Activated T-cell treated with anti-CD3 and anti-CD28 coated beads for 1 hour (primary cell): Measurements from ENCODE around the gene FAM174A.

Source experiments
- DNase-seq: peaks from one replicate; pipeline ENCODE4 v3.0.0-alpha.2; 2020; ENCODE audit warnings: low read depth

Gene FAM174A

DNA sequence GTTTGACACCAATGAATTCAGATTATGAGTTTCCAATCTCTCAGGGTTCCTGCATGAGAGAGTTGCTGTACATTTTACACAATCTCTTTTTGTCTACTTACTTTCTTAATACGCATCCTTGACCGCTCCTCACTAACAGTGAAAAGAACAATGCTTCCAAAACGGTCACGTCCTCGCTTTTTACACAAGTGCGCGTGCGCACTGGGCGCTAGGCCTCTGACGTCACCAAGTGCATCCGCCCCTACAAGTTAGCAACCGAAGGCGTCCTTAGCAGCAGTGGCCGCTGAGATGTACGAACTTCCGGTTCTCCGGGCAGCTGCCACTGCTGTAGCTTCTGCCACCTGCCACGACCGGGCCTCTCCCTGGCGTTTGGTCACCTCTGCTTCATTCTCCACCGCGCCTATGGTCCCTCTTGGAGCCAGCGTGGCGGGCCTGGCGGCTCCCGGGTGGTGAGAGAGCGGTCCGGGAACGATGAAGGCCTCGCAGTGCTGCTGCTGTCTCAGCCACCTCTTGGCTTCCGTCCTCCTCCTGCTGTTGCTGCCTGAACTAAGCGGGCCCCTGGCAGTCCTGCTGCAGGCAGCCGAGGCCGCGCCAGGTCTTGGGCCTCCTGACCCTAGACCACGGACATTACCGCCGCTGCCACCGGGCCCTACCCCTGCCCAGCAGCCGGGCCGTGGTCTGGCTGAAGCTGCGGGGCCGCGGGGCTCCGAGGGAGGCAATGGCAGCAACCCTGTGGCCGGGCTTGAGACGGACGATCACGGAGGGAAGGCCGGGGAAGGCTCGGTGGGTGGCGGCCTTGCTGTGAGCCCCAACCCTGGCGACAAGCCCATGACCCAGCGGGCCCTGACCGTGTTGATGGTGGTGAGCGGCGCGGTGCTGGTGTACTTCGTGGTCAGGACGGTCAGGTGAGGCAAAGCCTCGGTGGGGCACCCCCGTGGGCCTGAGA, at the start of gene FAM174A:
Gene FAM174A, plus strand, starts transcription at position 315 of the 946 bp plus-strand sequence. Its CDS starts 157 bp downstream, at position 472.
- peak; percentile 93 for DNase-seq

DNA sequence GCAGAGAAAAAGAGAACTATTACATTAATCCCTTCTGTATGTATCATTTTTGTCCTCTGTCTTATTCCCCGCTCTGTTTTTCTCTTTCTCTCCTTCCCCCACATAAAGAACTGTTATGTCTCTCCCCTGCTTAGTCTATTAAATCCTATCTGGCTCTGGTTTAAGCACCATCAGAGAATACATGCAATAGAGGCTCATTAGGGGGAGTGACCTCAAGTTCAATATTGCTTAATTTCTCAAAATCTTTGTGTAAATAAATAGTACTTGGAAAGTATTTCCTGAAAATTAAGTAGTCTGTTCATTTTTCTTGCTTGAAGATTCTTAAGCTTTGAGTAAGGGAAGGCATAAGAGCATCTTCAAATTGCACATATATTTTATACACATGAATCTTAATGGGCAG, 41.2 kb upstream of the FAM174A start:
- DNase-seq = no peak

DNA sequence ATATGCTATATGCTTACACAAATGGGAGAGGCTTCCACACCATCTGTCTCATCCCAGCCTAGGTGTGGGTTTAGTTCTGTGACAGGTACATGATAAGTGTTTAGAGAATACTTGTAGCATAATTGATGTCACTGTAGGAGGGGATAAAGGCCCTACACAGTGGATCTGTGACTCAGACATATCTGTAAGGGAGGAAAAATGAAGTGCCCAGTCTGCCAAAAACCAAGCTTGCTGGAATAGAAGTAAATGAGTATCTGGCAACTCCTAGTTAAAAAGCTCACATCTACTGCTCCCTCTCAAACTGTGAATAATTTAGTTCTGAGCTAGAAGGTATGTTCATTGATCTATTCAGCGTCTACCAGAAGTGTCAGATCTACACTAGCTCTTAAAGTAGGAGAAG, 38.9 kb upstream of the FAM174A start:
- DNase-seq = no peak

DNA sequence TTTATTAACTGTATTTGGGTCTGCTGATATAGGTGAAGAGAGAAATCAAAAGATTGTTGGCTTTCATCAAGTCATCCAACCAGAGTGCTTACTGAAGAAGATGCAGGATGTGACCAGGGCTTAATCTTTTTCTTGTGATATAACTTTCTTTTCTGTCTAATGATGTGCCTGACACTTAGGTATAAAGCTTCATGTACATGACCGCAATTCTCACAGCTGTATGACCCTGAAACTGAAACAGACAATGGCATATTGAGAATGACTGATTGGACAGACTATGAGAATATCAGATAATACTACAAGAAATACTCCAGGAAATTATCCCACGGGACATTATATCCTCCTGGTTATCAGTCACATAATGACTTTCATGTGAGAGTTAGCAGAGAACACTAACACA, 32.5 kb upstream of the FAM174A start:
- DNase-seq = no peak

DNA sequence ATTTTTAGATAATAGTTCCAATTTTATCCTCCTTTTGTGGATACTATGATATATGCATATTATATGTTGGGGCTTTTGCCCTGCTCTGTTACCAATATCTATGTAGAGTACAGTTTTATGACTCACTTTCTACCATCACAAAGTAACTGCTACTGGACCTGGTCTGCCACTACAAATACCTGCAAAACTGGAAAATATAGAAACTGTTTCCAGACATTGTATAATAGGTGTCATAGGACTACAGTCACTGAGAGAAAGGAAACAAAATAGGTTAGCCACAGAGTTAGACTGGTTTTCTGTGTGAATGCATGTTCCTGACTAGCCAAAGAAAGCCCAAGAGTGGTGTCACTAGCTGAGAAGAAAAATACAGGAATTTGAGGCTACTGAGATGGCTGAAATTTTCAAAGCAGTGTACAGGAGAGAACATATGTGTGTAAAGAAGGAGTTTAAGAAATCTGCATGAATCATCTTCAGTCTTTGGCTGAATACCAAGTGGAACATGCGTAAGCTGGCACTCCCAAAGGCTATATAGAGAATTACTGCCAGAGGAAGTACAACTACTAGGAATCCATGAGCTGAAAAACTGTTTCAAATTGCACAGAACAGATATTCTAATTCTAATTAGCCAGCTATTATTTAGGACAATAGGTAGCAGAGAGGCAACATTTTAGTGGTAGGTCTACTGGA, 29.0 kb upstream of the FAM174A start:
- DNase-seq = no peak

DNA sequence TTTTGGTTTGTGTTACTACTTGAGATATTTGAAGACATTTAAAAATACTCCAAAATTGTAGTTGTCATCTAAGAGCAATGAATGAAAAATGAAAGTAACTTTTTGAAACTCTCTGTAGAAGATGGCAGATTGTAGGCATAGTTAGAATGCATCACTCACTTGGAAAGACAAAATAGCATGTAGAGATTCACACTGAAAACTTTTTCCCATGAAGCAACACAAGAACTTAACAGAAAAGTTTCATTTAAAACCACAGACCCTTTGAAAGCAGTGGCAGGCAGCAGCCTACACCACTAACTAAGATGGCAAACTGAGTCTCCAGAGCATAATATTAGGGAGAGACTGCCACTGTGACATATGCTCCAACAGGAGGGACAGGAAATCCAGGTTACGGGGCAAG, 18.9 kb upstream of the FAM174A start:
- no peak for DNase-seq

DNA sequence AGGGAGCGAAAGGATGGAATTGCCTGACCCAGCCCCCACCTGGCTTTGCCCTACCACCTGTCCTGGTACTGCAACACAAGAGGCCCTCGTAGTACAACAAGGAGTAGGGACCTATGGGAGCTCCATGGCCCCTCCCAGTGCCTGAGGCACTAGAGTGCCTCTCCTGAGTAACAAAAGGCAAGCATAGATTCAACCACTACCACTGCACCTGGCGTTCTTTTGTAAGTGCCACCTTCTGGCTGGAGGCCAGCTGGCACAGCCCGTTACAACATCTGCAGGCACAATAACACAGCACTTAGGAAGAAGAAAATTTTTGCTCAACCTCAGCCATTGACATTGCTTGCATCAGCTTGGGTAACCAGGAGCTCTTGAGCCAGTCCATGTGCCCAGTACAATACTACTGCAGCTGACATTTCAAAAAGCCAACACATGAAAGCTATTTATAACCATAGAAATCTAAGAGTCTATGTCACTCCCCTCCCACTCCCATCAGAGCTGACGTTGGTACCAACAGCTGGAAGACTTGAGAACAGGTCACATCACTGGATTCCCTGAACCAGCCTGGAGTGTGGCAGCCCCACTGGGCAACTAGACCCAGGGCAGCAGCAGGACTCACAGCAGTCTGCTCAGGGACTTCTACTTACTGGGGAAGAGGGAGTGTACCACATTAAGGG, 17.7 kb upstream of the FAM174A start:
- DNase-seq = no peak

DNA sequence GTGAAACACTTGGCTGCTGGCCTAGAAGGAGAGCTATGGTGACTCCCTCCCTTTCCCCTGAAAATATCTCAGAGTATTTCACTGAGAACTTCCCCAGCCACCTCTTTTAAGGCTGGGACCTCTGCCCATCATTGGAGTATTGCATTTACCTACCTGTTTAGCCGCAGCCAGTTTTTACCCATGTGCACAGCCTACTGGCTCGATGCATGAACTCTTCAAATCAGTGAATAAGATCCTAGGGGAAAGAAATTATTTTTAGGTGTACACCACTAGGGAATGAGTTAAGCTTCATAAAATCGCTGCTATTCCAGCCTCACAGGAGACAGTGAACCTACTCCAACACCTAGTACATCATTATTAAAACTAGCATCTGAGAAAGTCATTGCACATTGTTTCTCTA, 16.8 kb upstream of the FAM174A start:
- DNase-seq = no peak

DNA sequence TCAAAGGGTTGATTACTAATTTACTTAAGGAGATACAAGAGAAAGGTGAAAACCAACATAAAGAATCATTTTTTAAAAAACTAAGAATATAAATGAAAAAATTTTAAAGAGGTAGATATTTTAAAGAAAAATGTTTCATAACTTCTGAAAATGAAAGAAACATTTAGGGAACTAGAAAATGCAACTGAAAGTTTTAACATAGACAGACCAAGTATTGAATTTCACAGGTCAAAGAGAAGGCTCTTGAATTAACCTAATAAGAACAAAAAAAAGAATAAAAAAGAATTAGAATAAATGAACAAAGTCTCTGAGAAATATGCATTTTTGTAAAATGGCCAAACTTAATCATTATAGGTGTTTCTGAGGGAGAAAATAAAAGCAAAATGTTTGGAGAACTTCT, 16.1 kb upstream of the FAM174A start:
- no peak for DNase-seq

DNA sequence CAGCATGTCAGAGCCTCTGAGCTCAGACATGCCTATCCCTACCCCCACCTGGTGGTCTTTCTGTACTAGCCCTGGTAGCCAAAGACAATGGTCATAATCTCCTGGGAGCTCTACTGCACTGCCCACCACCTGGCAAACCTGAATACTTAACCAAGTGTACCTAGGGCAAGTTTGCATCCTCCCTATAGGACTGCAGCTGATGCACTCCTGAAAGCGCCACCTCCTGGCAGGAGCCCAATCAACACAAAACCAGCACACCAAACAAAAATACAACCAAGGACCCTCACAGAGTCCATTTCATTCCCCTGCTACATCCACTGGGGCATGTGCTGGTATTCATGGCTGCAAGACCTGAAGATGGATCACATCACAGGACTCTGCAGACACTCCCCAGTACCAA, 14.8 kb upstream of the FAM174A start:
- DNase-seq = no peak

DNA sequence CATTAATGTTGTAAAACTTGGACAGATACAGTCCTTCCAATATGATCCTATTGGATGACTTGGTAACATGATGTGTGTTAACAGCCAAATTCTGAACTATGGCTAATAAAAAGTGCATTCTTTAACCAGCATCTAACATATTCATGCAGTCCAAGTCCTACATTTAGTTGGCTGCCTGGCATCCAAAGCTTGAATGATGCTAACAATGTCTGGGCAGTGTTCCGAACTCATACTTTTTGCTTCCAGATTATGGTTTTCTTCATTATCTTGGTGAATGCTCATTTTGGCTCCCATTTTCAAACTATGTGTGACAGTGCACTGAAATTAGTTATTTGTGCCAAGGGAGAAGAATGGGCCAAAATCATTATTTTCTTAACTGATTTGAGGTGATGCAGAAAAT, 2.8 kb downstream of the FAM174A start:
- no peak for DNase-seq

DNA sequence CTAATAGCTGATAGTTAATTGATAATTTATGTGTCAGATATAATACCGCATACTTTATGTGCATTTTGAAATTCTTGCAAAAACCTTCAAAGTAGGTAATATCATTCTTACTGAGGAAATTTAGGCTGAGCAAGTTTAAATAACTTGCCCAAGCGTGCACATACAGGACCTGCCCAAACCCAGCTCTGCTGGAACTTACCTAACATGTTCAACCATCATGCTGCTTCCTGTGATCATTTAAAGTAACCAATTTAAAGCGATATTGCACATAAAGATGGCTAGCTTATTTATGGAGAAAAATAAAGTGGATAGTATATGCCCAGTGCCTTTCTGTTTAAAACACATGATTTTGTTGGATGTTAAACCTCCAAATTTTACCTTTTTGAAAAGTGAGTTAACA, 4.3 kb downstream of the FAM174A start:
- DNase-seq = no peak

DNA sequence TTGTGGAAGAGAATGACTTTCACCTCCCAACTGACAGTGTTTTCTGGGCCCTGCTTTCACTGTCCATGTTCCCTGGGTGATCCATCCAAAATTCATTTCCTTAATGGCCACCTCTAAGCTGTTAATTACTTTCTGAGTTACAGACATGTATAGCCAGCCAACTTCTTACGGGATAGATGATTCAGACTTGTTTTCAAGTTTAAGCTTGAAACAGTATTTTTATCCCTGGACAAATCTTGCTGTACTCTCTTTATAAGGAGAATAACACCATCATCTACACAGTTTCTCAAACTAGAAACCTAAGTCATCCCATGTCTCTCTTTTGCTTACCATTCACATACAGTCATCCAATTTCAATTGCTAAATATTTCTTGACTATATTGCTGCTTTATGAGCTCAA, 6.9 kb downstream of the FAM174A start:
- DNase-seq = no peak

DNA sequence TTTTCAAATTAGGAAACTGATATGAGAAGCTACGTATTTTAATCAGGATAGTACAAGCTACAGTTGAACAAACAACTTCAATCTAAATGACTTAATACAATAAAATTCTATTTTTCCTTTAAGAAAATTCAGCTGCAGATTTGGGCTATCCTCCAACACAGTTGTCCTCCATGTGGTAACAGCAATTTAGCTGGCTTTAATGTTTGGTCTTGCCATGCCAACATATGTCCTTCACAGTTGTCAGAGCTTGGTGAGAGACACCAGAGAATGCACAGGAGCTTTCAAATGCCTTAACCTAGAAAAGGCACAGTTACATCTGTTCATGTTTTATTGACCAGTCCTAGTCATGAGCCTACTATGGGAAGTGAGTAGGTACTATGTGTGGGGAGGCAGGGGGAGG, 10.8 kb downstream of the FAM174A start:
- no peak for DNase-seq

DNA sequence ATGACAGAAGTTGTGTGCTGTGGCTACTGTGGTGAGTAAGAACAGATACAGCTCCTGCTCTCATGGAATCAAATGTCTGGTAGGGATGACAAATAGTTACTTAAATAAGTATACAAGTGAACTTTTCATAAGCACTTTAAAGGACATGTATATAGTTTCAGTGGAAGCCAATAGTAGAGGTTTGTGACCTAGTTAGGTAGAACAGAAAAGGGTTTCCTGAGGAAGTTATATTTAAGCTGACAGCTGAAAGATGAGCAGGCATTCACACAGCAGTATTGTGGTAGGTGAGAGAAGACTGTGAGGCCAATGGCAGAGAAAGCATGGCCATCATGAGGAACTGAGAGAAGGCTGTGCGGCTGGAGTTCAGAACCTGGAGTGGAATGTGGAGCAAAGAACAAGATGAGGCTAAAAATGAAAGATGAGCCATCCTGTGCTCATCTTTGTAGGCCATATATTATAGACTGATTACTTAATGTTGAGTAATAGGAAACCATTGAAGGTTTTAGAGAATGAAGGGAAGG, 15.4 kb downstream of the FAM174A start:
- no peak for DNase-seq

DNA sequence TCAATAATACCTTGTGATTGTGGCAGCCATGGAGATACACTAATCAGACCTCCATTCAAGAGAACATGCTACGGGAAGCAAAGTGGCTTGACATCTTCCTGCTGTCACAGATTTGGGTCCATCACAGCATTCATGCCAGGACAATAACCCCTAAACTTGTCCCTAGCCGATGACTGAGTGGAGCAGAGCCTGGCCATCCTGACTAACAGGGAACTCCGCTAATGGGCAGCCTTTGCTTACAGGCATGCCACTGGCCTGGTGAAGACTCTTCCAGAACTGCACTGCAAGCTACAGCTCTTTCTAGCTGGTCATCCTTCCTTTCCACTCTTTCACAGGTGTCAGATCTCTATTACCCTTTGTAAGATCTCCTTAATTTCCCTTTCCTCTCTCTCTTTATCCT, 16.0 kb downstream of the FAM174A start:
- DNase-seq = no peak

DNA sequence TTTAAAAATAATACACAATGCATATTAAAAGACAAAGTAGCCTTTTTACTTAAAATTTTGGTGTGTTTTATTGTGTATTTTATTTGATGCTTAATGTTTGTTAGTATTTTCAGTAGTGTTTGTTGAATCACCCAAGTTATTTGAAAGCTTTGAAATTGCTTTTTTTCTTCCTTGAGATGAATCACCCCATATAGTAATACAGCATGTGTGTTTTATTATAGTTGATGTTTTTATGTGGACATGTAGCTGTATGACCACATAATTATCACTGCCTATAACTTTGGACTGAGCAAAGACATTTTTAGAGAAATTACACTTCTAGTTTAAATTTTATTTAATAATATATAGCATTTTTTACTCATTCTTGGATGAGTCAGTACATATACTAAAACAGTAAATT, 18.0 kb downstream of the FAM174A start:
- DNase-seq = no peak

DNA sequence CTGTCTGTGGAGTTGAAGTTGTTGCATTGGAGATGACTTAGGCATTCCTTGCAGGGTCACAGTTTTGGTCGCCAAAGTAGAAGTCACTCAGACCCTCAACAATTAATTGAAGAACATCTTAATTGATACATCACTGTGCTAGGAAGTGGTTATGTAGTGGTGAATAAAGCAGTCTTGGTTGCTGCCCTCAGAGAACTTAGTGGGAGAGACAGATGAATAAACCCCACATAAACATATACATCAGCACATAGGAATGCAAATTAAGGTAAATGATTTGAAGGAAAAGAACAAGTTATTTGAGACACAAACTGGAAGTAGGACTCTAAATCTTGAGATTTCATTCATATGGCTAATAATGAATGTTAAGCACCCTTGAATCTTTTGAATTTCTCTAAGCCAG, 25.7 kb downstream of the FAM174A start:
- DNase-seq = no peak

DNA sequence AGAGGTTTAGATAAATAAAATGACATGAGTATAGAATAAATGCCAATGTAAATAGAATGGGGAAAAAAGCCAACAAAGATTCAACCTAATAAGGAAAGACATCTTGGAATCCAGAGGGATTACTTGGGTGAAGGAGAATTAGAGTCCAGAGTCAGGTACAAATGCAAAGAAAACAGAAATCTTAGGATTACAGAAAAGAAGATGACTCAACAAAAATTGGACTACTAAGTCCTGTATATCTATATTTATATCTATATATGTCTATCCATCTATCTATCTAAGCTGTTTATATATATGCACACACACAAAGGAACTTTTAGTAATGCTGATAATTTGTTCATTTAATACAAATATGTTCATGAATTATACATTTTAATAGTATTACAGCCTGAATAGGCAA, 27.6 kb downstream of the FAM174A start:
- DNase-seq = no peak

DNA sequence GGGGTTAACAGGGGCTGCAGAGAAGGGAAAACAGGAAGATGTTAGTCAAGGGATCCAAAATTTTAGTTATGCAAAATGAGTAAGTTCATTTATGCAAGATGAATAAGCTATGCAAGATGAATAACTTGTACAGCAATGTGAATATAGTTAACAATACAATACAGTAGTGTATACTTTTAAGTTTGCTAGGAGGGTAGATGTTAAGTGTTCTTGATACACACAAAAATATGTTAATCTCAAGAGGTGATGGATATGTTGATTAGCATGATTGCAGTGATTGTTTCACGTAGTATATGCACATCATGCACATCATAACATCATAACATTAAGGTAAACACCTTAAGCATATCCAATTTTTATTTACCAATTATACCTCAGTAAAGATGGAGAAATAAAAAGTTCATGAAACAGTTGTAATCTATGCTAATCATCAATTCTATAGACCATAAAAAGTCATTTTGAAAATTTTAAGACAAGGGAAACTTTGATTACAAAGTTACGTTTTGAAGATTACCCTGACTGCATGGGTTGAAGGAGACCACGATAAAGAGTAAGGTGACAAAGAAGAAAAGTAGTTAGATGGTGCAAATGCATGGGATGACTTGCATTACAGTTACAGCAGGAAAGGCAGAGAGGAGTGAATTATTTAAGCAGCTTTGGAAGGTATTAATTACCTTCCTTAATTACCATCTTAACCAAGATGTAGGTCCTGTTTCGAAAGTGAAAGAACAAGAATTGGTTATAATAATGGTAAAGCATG, 31.4 kb downstream of the FAM174A start:
- DNase-seq = no peak

DNA sequence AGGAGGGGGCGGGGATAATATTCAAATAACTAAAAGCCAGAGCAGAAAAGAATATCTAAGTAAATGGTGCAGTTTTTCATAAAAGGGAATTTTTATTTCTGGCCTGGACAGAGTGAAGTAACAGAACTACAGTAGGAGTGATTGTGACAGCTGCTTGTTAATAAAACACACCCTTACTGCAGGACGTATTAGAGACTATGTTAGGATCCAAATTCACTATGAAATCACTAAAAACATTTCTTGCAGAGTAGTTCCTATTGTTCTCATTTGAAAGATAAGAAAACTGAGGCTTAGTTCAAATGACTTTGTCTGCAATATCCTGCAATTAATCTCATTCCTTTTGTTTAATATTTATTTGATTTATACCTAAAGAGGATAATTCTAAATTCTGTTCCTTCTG, 39.5 kb downstream of the FAM174A start:
- no peak for DNase-seq

DNA sequence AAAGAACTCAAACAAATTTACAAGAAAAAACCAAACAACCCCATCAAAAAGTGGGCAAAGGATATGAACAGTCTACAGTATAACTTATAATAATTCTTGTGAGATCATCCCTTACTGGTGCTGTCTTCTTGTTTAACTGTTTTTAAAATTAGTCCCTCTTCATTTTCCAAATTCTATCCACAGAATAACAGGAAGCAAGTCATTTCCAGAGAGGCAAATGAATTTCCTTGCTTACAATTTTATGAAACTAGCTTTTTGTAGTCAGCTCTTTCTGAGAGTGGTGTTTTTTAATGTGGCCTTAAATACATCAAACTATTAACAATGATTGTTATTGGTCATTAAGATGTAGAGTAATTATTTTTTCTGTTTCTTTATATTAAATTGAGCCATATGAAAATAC, 40.6 kb downstream of the FAM174A start:
- no peak for DNase-seq
